NT2/D1 (cell line): Measurements from ENCODE around the gene ABHD4.
A peak's percentile ranks its signal among the peaks of the same experiment; 100 is the strongest.

Experiments
- DNase-seq: peaks from one replicate; pipeline ENCODE4 v3.0.0-alpha.2; 2011; ENCODE audit warnings: low read depth, low spot score
- H3K27me3 ChIP-seq: 2 replicates; pipeline ENCODE4 v1.6.0; 2011; ENCODE audit warnings: mild to moderate bottlenecking; ENCODE audit not compliant: insufficient read length, insufficient read depth
- H3K36me3 ChIP-seq: 2 replicates; pipeline ENCODE4 v1.6.1; 2011; ENCODE audit warnings: mild to moderate bottlenecking, low read length, mixed read lengths; ENCODE audit not compliant: insufficient read depth, insufficient read length
- H3K4me1 ChIP-seq: 2 replicates; pipeline ENCODE4 v1.5.1; 2011; ENCODE audit not compliant: insufficient read depth, insufficient read length
- H3K4me3 ChIP-seq: 2 replicates; pipeline ENCODE4 v1.5.1; 2011; ENCODE audit warnings: low read depth; ENCODE audit not compliant: insufficient read length
- H3K9ac ChIP-seq: 2 replicates; pipeline ENCODE4 v1.6.0; 2011; ENCODE audit warnings: low read depth; ENCODE audit not compliant: insufficient read length
- H3K9me3 ChIP-seq: 2 replicates; pipeline ENCODE4 v1.5.1; 2011; ENCODE audit warnings: mild to moderate bottlenecking, low read length; ENCODE audit not compliant: insufficient read depth
- SUZ12 ChIP-seq: IDR thresholded peaks from 2 replicates; pipeline ENCODE4 v1.6.1; 2011; ENCODE audit not compliant: insufficient read length, insufficient read depth; ENCODE audit errors: extremely low read depth
- YY1 ChIP-seq: IDR thresholded peaks from 2 replicates; pipeline ENCODE4 v1.6.1; 2011; ENCODE audit not compliant: insufficient read length, insufficient read depth
- ZNF274 ChIP-seq: IDR thresholded peaks from 2 replicates; pipeline ENCODE4 v1.6.1; 2011; ENCODE audit warnings: mild to moderate bottlenecking, low read depth, low read length

The ABHD4 gene, protein sequence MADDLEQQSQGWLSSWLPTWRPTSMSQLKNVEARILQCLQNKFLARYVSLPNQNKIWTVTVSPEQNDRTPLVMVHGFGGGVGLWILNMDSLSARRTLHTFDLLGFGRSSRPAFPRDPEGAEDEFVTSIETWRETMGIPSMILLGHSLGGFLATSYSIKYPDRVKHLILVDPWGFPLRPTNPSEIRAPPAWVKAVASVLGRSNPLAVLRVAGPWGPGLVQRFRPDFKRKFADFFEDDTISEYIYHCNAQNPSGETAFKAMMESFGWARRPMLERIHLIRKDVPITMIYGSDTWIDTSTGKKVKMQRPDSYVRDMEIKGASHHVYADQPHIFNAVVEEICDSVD

DNA sequence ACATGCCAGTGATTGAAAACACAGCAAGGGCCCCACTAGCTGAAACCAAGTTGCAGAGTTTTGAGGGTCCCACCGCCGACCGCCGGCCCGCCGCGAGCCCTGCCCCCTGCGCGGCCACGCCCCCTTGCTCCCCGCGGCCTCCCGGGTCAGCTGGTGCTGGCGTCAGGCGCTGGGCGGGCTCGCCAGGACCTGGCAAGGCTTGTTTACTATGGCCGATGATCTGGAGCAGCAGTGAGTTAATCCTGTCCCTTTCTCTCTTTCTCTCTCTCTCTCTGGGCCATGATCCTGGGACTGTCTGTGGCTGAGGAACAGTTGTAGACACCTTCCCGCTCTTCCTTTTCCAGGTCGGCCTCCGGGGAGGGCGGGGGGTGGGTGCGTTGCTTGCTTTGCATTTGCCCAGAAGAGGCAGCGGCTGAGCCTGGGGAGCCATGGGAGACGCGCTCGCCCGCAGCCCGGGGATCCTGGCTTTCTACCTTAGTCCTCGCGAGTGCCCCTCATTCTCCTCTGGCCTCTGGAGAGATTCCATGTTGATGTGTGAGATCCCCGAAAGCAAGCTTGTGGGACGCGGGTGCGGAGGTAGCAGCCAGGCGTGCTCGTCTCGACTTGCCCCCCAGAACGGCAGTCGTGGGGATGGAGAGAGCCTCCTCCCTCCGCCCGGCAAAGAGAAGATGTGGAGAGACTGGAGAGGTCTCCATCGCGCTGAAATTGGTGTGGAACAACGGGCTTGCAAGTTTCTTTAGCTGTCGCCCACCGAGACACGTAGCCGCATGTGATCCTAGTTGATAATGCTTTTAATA, at the start of gene ABHD4:
Gene ABHD4, plus strand, starts transcription at position 202 of the 797 bp plus-strand sequence. Its CDS starts 7 bp downstream, at position 209.
- no peak for TF ChIP-seq YY1
- no peak for TF ChIP-seq SUZ12
- no peak for TF ChIP-seq ZNF274
- Histone ChIP-seq H3K27me3 (no peaks in the 10 kb centered on the region), H3K4me3 (peak within 1 kb of the TSS; percentile 84), H3K36me3 (peaks cover 25% of the 10 kb centered on the region), H3K9me3 (no peaks in the 10 kb centered on the region), H3K9ac (peak within 1 kb of the TSS; percentile 90), H3K4me1 (peaks cover 2% of the 10 kb centered on the region)
- DNase-seq, result no peak

DNA sequence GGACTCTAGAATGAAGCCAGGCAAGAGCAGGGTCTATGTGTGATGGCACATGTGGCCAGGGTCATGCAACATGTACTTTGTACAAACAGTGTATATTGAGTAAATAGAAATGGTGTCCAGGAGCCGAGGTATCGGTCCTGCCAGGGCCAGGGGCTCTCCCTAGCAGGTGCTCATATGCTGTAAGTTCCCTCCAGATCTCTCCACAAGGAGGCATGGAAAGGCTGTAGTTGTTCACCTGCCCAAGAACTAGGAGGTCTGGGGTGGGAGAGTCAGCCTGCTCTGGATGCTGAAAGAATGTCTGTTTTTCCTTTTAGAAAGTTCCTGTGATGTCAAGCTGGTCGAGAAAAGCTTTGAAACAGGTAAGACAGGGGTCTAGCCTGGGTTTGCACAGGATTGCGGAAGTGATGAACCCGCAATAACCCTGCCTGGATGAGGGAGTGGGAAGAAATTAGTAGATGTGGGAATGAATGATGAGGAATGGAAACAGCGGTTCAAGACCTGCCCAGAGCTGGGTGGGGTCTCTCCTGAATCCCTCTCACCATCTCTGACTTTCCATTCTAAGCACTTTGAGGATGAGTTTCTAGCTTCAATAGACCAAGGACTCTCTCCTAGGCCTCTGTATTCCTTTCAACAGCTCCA, 48.7 kb upstream of the ABHD4 start:
- DNase-seq, result no peak
- H3K36me3 ChIP-seq, result no peaks in the 10 kb centered on the region
- H3K9me3 ChIP-seq, result no peaks in the 10 kb centered on the region
- H3K4me3 ChIP-seq, result no peak overlapping the region
- H3K27me3 ChIP-seq, result no peaks in the 10 kb centered on the region
- TF ChIP-seq YY1 (no peak), SUZ12 (no peak), ZNF274 (no peak)
- H3K4me1 ChIP-seq, result peaks cover 17% of the 10 kb centered on the region
- no peak overlapping the region for H3K9ac ChIP-seq

GRCh38 chr14:22549981-22550673, 48.0 kb upstream of the ABHD4 start:
- no peaks in the 10 kb centered on the region for H3K36me3 ChIP-seq
- H3K9me3 ChIP-seq, result no peaks in the 10 kb centered on the region
- peak overlapping the region; percentile 5 for H3K9ac ChIP-seq
- peak; percentile 18 for DNase-seq
- no peaks in the 10 kb centered on the region for H3K27me3 ChIP-seq
- TF ChIP-seq YY1 (no peak), ZNF274 (no peak), SUZ12 (no peak)
- no peak overlapping the region for H3K4me3 ChIP-seq
- peaks cover 17% of the 10 kb centered on the region for H3K4me1 ChIP-seq

DNA sequence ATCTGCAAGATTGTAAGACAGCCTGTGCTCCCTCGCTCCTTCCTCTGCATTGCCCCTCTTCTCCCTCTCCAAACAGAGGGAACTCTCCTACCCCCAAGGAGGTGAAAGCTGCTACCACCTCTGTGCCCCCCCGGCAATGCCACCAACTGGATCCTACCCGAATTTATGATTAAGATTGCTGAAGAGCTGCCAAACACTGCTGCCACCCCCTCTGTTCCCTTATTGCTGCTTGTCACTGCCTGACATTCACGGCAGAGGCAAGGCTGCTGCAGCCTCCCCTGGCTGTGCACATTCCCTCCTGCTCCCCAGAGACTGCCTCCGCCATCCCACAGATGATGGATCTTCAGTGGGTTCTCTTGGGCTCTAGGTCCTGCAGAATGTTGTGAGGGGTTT, 46.5 kb upstream of the ABHD4 start:
- DNase-seq, result no peak
- Histone ChIP-seq H3K4me3 (no peak overlapping the region), H3K36me3 (no peaks in the 10 kb centered on the region), H3K4me1 (peaks cover 16% of the 10 kb centered on the region), H3K27me3 (no peaks in the 10 kb centered on the region), H3K9ac (no peak overlapping the region), H3K9me3 (no peaks in the 10 kb centered on the region)
- TF ChIP-seq ZNF274, result no peak
- TF ChIP-seq YY1, result no peak
- TF ChIP-seq SUZ12, result no peak

DNA sequence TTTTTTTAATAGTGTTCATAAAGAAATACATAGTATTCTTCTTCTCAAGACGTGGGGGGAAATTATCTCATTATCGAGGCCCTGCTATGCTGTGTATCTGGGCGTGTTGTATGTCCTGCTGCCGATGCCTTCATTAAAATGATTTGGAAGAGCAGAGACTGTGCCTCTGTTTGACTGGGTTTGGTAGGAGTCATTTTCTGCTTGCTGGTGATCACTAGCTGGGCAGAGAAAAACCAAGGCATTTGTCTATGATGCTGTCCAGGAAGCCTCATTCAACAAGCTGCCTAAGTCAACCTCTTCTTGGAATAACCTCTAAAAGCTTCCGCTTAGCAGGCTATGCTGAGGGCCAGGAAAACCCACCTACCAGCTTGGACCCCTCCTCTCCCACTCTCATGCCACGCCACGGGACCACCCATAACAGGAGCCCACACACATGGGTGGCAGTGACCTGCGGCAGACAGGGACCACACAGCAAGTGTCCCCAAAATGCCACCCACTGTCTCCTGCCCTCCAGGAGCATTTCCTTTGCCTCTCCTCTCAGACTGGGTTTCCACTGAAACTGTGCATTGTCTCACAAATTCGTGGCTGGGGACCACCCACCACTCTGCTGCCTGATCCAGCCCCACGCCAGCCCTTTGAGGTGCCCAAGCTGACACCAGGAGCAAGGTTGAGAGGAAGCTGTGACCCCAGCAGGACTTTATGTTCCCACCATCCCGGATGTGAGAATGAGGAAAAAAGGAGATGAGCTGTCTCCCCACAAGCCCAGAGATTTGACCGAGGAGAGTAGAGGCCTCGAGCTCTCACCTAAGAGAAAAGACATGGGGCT, 45.9 kb upstream of the ABHD4 start:
- H3K4me3 ChIP-seq, result no peak overlapping the region
- DNase-seq, result no peak
- no peaks in the 10 kb centered on the region for H3K36me3 ChIP-seq
- peaks cover 17% of the 10 kb centered on the region for H3K4me1 ChIP-seq
- TF ChIP-seq SUZ12 (no peak), ZNF274 (no peak), YY1 (no peak)
- no peak overlapping the region for H3K9ac ChIP-seq
- H3K9me3 ChIP-seq, result no peaks in the 10 kb centered on the region
- H3K27me3 ChIP-seq, result no peaks in the 10 kb centered on the region

GRCh38 chr14:22552827-22553076, 45.3 kb upstream of the ABHD4 start:
- no peaks in the 10 kb centered on the region for H3K27me3 ChIP-seq
- no peaks in the 10 kb centered on the region for H3K9me3 ChIP-seq
- DNase-seq, result no peak
- H3K9ac ChIP-seq, result no peak overlapping the region
- no peak overlapping the region for H3K4me3 ChIP-seq
- no peaks in the 10 kb centered on the region for H3K36me3 ChIP-seq
- H3K4me1 ChIP-seq, result peaks cover 19% of the 10 kb centered on the region
- no peak for TF ChIP-seq SUZ12
- no peak for TF ChIP-seq YY1
- no peak for TF ChIP-seq ZNF274
